ENCODE measurements around the gene ZBP1. TPM values are rescaled to one million over a fixed set of nuclear protein-coding genes. Genes with fewer than 3 reads are reported as not detected.

The ZBP1 gene
- total RNA-seq, 1 donor from 2014 or later = not detected

- peak overlapping the region; percentile 60 for H3K27ac Mint-ChIP-seq
- H3K9me3 Mint-ChIP-seq = no peaks in the 10 kb centered on the region
- peaks cover 17% of the 10 kb centered on the region for H3K4me1 Mint-ChIP-seq (ENCODE audit: unreplicated experiment)
- no peak for DNase-seq (ENCODE audit: extremely low spot score, unreplicated experiment)
- H3K36me3 Mint-ChIP-seq = no peaks in the 10 kb centered on the region
- H3K4me3 Mint-ChIP-seq = no peak overlapping the region
- H3K27me3 Mint-ChIP-seq = peaks cover 24% of the 10 kb centered on the region
- TF ChIP-seq CTCF (conservative IDR thresholded peaks at IDR 0.05) = no peak
These were observed 28.7 kb downstream of the ZBP1 start for GRCh38 chr20:57591289-57592229.

- no peak for DNase-seq (ENCODE audit: extremely low spot score, unreplicated experiment)
- TF ChIP-seq CTCF (conservative IDR thresholded peaks at IDR 0.05) = no peak
- Mint-ChIP-seq H3K4me3 (no peak overlapping the region), H3K36me3 (no peaks in the 10 kb centered on the region), H3K4me1 (ENCODE audit: unreplicated experiment) (peaks cover 18% of the 10 kb centered on the region), H3K27me3 (peaks cover 26% of the 10 kb centered on the region), H3K27ac (peak overlapping the region; percentile 60), H3K9me3 (no peaks in the 10 kb centered on the region)
These were observed 29.5 kb downstream of the ZBP1 start for GRCh38 chr20:57590485-57591288.

- Mint-ChIP-seq H3K9me3 (no peaks in the 10 kb centered on the region), H3K27me3 (peaks cover 33% of the 10 kb centered on the region), H3K4me1 (ENCODE audit: unreplicated experiment) (peaks cover 26% of the 10 kb centered on the region), H3K27ac (no peak overlapping the region), H3K36me3 (no peaks in the 10 kb centered on the region), H3K4me3 (no peak overlapping the region)
- DNase-seq (ENCODE audit: extremely low spot score, unreplicated experiment) = no peak
- no peak for TF ChIP-seq CTCF (conservative IDR thresholded peaks at IDR 0.05)
These were observed 30.3 kb downstream of the ZBP1 start for GRCh38 chr20:57589728-57590484.

- DNase-seq (ENCODE audit: extremely low spot score, unreplicated experiment) = no peak
- no peak for TF ChIP-seq CTCF (conservative IDR thresholded peaks at IDR 0.05)
- H3K9me3 Mint-ChIP-seq = no peaks in the 10 kb centered on the region
- no peak overlapping the region for H3K4me3 Mint-ChIP-seq
- H3K4me1 Mint-ChIP-seq (ENCODE audit: unreplicated experiment) = peaks cover 26% of the 10 kb centered on the region
- no peaks in the 10 kb centered on the region for H3K36me3 Mint-ChIP-seq
- H3K27me3 Mint-ChIP-seq = peaks cover 35% of the 10 kb centered on the region
- H3K27ac Mint-ChIP-seq = no peak overlapping the region
These were observed 31.0 kb downstream of the ZBP1 start for GRCh38 chr20:57589123-57589727.

- H3K4me1 Mint-ChIP-seq (ENCODE audit: unreplicated experiment) = peaks cover 24% of the 10 kb centered on the region
- H3K4me3 Mint-ChIP-seq = no peak overlapping the region
- no peak for DNase-seq (ENCODE audit: extremely low spot score, unreplicated experiment)
- TF ChIP-seq CTCF (conservative IDR thresholded peaks at IDR 0.05) = no peak
- H3K9me3 Mint-ChIP-seq = no peaks in the 10 kb centered on the region
- H3K36me3 Mint-ChIP-seq = no peaks in the 10 kb centered on the region
- H3K27ac Mint-ChIP-seq = no peak overlapping the region
- H3K27me3 Mint-ChIP-seq = peaks cover 34% of the 10 kb centered on the region
These were observed 31.6 kb downstream of the ZBP1 start for GRCh38 chr20:57588596-57588995.

Data from type B pancreatic cell (in vitro differentiated cells).